ENCODE measurements around the gene SERPINB7.
"Not testable (repeated sequence)": the region's sequence is repeated elsewhere in the genome, so short reads cannot be mapped to it uniquely, and the experiment has no call there.

The SERPINB7 gene, protein sequence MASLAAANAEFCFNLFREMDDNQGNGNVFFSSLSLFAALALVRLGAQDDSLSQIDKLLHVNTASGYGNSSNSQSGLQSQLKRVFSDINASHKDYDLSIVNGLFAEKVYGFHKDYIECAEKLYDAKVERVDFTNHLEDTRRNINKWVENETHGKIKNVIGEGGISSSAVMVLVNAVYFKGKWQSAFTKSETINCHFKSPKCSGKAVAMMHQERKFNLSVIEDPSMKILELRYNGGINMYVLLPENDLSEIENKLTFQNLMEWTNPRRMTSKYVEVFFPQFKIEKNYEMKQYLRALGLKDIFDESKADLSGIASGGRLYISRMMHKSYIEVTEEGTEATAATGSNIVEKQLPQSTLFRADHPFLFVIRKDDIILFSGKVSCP

DNA sequence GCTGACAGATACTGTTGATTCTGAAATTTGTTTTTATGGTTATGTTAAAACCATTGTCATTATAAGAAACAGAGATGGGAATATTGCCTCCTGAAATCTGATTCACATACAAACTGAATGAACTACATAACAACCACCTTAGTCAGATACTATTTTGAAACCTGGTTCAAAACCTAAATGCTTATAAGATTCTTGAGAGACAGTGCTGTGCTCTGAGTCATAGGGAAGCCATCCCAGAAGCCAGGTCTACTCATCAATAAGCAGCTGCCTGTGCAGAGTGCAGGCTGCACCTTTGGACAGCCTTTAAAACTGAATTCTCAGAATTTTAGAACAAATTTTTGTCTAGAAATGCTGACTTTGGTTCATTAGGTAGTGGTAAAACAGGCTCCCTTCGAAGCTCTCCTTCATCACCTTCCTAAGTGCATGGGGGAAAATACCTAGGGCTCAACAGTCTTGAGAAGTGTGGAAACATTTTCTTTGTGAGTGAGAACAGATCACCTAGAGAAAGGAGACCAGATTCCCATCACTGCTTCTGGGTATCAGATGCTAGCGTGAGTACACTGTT is at the start of gene SERPINB7:
Gene SERPINB7, plus strand, starts transcription at position 253 of the 565 bp plus-strand sequence. CDS start 6,955 bp downstream, outside the sequence.
- DNase-seq (ENCODE audit: low read depth in 2 of 2) = no peak

DNA sequence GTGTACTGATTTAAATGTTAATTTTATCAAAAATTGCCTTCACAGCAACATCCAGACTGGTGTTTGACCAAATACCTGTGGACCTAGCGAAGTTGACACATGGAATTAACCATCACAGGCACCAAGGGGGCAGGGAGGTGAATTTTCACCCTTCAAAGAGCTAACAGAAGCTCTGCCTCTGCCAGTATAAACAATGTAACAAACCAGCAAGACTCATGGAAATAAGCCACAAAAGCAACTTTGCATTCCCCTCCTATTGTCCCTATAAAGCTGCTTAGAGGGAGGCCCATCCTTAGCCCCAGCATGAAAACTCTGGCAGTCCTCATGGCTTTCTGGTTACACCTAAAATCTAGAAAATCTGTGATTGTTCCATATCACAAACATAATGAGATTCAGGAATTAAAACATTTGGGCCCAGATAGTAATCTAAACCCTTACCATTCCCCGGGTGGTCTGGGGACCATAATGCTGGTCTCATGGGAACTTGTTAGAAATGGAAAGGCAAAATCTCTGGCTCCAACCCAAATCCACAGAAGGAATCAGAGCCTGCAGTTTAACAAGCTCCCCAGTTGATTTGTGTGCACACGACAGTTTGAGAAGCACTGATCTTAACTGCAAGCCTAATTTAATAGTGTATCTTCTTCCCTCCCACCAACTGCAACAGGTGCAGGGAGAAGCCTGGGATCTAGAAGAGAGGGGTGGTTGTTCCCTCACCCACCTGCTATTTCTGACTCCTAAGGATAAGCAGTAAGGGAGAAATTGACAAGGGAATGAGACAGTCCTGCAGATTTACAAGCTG is 49.3 kb upstream of the SERPINB7 start:
- DNase-seq (ENCODE audit: low read depth in 2 of 2) = no peak

DNA sequence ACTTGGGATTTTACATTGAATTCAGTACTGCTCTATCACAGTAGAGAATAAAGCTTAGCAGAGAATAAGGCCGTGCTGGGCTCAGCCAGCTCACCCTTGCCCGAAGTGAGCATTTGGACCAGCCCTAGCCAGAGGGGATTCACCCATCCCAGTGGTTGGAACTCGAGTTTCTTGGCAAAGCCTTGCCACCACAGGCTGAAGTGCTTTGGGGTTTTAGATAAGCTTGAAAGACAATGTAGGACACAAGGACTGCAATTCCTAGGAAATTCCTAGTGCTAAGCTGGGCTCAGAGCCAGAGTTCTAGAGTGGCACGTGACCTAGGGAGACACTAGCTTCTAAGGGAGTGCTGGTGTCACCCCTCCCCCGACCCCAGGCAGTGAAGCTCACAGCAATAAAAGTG is 44.4 kb upstream of the SERPINB7 start:
- no peak for DNase-seq (ENCODE audit: low read depth in 2 of 2)

DNA sequence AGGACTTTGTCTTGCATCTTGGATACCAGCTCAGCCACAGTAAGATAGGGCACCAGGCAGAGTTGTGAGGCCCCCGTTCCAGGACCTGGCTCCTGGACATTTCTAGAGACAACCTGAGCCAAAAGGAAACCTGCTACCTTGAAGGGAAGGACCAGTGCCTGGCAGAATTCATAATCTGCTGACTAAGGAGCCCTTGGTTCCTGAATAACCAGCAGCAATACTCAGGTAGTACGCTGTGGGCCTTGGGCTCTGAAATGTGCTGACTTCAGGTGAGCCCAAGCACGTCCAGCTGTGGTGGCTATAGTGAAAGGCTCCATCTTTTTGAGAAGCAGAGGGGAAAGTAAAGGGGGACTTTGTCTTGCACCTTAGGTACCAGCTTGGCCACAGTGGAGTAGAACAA is 44.0 kb upstream of the SERPINB7 start:
- no peak for DNase-seq (ENCODE audit: low read depth in 2 of 2)

DNA sequence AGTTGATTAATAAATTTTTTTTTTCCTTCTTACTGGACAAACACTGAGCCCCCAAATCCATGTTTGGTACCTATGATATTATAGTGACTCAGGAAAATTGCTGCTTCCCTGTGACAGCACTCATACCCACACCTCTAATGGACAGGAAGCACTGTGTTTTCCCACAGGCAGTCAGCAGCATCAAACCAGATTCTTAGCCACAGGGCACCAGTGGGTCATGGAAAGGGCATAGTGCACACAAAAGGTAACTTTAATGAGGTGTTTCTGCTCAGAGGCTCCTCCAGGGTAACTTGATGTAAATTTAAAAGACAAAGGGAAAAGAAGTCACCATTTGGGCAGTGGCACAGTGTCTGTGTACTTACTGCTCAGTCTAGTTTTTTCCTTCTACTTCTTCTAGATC is 38.3 kb upstream of the SERPINB7 start:
- no peak for DNase-seq (ENCODE audit: low read depth in 2 of 2)

DNA sequence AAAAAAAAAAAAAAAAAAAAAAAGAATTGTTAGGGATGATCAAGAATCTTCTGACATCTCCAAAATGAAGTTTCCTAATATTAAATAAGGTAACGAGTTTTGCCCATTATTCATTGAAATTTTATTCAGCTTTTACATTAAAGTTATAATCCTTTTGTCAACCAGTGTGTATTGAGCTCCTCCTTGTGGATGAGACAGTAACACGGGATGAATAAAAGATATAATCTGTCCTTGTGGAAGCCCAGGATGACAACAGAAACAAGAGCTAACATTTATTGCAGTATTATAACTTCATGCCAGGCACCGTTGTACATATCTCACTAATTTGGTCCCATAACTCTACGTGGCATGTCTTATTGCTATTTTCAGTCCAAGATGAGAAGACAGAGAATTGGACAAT is 33.4 kb upstream of the SERPINB7 start:
- no peak for DNase-seq (ENCODE audit: low read depth in 2 of 2)

DNA sequence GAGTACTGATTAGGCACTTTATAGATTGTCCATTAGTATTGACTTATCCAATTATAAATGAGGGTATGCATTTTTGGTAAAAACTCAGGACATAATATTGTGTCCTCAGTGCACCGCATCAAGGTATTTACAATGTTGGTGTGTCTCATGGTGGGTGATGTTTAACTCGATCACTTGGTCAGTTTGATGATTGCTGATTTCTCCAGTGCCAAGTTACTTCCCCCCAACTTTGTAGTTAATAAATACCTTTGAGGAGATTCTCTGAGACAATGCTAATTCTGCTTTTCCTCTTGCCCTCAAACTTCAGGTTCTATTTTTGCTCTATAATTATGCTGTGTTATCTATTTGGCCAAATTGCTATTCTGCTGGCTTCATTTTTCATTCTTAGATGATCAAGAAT is 28.2 kb upstream of the SERPINB7 start:
- no peak for DNase-seq (ENCODE audit: low read depth in 2 of 2)

DNA sequence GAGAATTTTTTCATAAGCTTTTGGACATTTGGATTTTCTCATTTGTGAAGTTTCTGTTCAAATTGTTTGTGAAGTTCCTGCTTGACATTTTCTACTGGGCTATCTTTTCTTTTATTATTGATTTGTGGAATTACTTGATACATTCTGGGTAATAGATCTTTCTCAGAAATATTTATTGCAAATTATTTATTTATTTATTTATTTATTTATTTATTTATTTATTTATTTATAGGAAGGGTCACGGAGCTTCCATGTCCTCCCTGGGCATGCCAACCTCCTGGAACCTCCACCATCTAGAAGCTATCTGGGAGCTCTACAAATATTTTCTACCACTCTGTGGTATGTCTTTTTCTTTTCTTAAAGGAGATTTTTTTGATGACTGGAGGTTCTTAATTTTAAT is 25.7 kb upstream of the SERPINB7 start:
- no peak for DNase-seq (ENCODE audit: low read depth in 2 of 2)

DNA sequence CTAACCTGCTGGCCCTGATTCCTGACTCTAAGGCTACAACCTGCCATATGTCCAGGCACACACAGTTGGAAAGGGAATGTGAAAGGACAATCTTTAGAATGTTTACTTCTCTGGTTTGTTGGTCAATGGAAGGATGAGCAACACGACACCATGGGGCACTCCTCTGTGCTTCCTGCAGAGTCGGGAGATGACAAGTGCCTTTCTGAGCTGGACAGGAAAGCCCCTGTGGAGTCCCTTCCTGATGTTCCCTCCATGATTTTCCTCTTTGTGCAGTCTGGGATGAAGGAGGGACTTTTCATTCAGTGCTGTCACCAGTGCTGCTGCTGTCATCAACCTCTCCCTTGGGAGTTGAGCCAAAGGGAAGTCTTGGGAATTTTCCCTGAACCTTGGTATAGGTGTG is 22.6 kb upstream of the SERPINB7 start:
- no peak for DNase-seq (ENCODE audit: low read depth in 2 of 2)

DNA sequence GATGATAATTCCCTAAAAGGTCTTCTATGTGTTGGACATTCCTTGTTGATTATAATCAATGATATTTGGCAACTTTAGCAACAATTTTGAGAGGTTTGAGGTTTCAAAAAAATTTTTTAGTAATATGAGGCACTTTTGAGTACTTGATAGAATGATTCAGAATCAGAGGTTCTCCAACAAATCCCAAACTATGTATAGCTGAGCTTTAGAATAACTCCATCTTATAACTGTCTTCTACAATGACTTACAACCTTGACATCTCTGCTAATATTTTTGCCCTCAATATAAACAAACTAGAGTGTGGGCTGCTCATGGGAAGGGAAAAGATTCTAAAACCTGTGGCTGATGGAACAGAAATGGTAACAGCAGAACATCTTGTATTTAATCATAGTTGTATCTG is 21.5 kb upstream of the SERPINB7 start:
- DNase-seq (ENCODE audit: low read depth in 2 of 2) = no peak

DNA sequence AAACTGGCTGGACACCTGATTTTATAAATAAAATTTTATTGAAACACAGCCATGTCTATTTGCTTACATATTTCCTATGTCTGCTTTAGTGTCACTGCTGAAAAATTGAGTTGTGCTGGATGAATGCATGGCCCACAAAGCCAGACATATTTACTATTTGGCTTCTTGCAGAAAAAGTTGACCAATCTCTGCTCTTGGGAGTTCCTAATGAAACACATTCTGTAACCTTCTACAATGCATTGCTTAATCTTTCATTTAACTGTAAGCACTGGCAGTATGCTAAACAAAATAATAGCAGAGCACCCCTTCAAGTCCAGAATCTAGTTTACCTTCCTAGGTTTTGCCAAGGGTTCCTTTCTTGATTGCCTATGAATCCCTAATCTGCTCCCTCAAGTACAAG is 17.7 kb upstream of the SERPINB7 start:
- no peak for DNase-seq (ENCODE audit: low read depth in 2 of 2)

DNA sequence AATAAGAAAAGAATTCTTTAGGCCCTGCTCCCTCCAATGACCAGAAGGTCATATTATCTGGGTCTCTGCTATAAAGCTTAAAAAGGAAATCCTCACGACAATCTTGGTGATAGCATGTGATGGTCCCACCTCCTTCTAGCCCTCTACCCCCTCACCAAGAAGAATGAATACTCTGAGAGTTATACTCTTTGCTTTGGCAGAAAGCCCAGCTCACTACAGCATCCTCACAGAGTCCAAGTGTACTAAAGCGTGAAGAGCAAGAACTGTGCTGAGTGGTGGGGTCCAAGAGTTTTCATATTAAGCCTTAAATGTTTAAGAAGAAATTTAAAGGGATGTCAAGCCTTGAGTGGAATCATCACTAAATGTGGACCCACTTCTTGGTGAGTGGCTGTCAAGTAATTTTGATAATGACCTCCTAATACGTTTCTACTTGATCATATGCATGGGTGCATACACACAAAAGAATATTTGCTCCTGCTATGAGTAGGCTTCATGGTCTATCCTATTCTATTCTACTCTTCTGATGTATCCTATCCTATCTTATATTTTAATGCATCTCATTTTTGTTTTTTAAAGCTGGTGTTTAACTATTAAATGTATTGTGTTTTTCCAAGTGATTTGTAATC is 16.5 kb upstream of the SERPINB7 start:
- DNase-seq (ENCODE audit: low read depth in 2 of 2) = no peak

DNA sequence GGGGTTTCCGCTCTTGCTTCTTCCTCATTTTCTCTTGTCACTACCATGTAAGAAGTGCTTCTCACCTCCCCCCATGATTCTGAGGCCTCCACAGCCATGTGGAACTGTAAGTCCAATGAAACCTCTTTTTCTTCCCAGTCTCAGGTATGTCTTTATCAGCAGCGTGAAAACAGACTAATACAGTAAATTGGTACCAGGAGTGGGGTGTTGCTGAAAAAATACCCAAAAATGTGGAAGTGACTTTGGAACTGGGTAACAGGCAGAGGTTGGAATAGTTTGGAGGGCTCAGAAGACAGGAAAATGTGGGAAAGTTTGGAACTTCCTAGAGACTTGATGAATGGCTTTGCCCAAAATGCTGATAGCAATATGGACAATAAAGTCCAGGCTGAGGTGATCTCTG is 15.4 kb upstream of the SERPINB7 start:
- not testable (repeated sequence) for DNase-seq (ENCODE audit: low read depth in 2 of 2)

DNA sequence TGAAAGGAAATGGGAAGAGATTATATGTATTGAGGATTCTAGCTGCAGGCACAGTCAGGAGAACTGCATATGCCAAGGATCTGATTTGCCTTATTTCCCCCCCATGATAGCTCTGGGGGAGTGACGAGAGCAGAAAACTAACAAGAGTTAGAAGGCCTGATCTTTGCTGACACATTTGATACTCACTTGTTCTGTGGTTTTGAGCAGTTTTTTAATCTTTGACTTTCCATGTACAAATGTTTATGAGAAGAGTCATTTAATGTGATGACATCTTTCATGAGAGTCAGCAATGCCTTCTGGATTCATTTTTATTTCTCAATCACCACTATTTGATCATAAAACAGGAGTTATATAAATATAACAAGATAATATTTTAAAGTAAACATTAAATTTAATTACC is 12.7 kb upstream of the SERPINB7 start:
- DNase-seq (ENCODE audit: low read depth in 2 of 2) = no peak

DNA sequence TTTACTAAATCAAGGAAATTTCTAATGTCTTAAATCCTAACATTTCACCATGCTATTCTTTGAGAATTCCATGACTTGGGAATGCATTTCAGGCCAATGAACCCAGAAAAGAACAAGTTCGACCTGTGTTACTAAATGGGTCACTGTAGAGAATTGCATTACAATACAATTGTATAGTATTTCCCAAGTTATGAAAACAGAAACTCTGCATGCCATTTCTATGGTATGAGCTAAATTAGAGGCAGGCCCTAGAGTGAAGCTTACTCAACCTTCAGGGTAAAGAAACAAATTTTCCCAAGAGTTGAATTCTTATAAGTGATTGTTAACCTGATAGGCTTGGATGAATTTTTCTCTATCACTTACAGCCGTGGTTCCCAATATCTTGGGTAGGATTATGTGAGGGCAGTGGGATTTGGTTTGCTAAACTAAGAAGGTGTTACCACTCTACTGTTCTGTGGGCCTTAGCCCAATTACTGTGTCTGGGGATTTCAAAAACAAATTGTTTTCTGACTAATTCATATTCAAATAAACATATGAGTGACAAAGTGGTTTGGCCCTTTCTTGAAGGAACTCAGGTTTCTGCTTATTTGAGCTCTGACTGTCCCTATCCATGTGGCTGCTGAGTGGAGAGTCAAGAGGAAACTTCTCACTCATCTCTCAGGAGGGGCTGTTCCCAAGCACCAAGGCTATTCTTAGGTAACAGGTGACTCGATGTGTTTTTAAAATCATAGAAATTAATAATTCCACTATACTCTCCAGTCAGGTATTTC is 11.2 kb upstream of the SERPINB7 start:
- DNase-seq (ENCODE audit: low read depth in 2 of 2) = no peak

DNA sequence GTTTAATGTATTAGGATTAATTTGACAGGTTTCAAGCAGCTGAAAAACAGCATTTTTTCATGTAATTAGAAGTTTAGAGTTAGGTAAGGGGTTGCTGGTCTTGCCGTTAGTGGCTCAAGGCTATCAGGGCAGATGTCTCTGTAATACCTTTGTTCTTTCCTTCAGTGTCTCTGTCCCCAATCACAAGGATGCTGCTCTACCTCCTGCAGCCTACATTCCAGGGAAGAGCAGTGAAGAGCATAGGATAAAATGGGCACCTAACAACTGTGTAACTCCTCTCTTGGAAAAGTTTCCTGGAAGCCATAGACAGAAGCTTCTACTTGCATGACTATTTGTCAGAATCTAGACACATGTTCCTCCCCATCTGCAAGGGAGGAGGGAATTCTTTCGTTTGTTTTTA is 9.4 kb upstream of the SERPINB7 start:
- no peak for DNase-seq (ENCODE audit: low read depth in 2 of 2)

DNA sequence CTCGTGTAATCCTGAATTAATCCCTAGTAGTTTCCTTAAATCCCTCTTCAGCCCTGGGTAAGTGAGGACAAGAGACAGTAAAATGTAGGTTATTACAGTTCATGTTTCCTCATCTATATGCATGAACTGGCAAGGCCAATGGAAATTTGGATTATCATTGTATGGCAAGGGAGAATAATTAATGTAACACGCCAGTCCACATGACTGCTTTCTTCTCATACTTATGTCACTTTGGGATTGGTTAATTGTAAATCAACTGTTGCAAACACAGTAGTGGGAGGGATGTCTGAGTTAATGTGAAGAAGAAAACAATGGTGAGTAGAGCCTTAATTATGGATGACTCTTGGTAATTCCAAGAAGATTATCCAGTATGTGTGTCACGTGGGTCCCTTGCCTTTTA is 1.7 kb upstream of the SERPINB7 start:
- DNase-seq (ENCODE audit: low read depth in 2 of 2) = no peak

DNA sequence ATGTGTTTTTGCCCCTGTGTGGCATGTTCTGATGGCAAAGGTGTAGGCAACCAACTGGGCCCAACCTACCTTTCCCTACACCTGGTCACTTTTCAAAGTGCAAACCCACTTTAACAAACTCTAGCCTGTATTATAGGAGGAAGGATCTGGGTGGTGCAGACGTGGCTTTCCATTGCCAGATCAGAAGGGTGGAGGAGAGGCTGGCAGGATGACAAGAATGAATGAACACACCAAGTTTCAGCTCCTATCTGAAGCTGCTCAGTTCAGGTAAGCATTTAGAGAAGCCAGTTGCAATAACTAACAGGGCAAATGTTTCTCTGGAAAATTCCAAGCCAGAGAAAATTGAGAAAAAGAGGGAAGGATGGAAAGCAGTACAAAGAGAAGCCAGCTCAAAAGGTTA is 707 bp upstream of the SERPINB7 start:
- no peak for DNase-seq (ENCODE audit: low read depth in 2 of 2)

DNA sequence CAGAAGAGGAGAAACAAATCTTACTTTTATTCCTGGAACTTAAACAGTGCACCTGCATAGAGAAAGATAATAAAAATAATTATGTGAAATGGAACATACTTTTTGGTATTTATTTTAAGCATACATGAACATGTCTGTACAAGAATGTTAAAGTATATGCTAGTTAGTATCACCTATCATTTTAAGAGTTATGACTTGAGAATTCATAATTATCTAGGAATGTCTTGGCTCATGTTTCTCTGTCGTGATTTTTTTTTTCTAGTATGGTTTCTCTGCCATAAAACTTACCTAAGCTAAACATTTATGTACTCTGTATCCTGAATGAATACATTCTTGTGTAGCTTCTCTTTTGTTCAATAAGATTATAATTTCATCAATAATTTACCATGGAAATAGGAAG is 4.2 kb downstream of the SERPINB7 start:
- DNase-seq (ENCODE audit: low read depth in 2 of 2) = no peak

DNA sequence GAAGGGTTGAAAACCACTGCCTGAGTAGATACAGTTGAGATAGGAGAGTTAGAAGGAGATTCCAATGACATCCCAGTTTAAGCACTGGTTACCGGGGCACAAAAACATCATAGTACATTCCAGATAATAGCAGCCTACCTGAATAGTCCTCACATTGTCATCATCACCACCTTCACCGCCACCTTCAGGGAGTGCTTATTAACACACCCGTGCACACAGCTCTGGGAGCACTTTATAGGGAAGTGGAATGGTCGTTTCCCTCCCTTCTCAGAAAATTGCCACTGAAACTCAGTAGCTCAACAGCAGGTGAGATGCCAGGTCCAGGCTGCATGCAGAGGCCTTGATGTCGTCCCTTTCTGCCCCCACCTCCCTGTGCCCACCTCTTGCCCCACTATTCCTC is 8.2 kb downstream of the SERPINB7 start:
- no peak for DNase-seq (ENCODE audit: low read depth in 2 of 2)

DNA sequence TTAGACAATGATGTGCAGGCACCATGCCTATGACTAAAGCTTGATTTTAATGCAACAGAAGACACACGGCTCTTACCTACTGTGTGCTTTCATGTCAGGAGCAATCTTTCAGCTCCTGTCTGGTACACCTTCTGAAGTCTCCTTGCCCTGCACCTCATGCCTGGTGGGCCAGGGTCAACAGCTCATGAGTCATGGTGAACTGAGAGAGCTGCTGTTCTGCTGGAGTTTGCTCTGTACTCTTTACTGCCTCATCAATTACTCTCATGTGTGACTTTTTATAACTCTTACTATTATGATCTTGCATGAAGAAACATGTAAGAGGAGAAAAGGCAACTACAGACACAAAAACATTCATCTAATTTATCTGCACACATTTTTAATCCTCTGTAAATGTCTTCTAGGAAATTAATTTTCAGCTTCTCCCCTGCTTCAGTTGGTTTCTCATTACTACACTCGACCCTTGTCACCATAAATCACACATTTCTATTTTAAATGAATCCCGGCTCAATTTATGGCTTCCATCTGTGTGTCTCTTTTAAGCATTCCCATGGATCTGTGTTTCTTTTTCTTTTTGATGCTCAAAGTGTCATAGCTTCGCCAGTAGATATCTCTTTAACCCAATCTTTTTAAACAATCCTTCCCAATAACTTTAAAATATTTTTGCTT is 9.7 kb downstream of the SERPINB7 start:
- DNase-seq (ENCODE audit: low read depth in 2 of 2) = no peak

Measured in stimulated activated CD8-positive, alpha-beta memory T cell treated with anti-CD3 and anti-CD28 coated beads, Interleukin-2, amount 100 ng/mL, for 48 hours (primary cell).